OCI-LY3 (cell line): ENCODE results near the gene RARG.

Experiments
- EZH2phosphoT487 ChIP-seq: fragments of 200-600 bp; shearing (Covaris generic); IDR thresholded peaks from 2 replicates; pipeline ENCODE4 v1.6.1; 2018; ENCODE audit warnings: antibody characterized with exemption, mixed run types, low read depth
- TF ChIP-seq, protein P1 (sequence below): fragments of 200-600, 300-600 bp; sonication (generic); IDR thresholded peaks from 2 replicates; pipeline ENCODE4 v1.5.1; 2014; ENCODE audit warnings: antibody characterized with exemption, low read length, low read depth

- TF ChIP-seq, protein P1, sequence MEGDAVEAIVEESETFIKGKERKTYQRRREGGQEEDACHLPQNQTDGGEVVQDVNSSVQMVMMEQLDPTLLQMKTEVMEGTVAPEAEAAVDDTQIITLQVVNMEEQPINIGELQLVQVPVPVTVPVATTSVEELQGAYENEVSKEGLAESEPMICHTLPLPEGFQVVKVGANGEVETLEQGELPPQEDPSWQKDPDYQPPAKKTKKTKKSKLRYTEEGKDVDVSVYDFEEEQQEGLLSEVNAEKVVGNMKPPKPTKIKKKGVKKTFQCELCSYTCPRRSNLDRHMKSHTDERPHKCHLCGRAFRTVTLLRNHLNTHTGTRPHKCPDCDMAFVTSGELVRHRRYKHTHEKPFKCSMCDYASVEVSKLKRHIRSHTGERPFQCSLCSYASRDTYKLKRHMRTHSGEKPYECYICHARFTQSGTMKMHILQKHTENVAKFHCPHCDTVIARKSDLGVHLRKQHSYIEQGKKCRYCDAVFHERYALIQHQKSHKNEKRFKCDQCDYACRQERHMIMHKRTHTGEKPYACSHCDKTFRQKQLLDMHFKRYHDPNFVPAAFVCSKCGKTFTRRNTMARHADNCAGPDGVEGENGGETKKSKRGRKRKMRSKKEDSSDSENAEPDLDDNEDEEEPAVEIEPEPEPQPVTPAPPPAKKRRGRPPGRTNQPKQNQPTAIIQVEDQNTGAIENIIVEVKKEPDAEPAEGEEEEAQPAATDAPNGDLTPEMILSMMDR, result no peak
- TF ChIP-seq EZH2phosphoT487, result no peak
Observed at GRCh38 chr12:53231671-53231920, 413 bp downstream of the RARG start.
